Sigmoid colon (tissue), 4 donors: ENCODE data around the gene LARGE1.

Experiments used
- EP300 ChIP-seq, 4 donors: sonication (generic); formaldehyde crosslinking; IDR thresholded peaks; one replicate each; pipeline ENCODE4 v1.6.1; 2017; ENCODE audit warnings: antibody characterized with exemption in 4 of 4
- POLR2A ChIP-seq, 2 donors: fragments of 450-650 bp; IDR thresholded peaks; one replicate each; pipeline ENCODE4 v1.6.1; 2016; ENCODE audit warnings: antibody characterized with exemption in 2 of 2, mild to moderate bottlenecking in 2 of 2, moderate library complexity in 2 of 2
- POLR2AphosphoS5 ChIP-seq, 4 donors: sonication (generic); formaldehyde crosslinking; IDR thresholded peaks; one replicate each; pipeline ENCODE4 v1.6.1; 2017; ENCODE audit warnings: antibody characterized with exemption in 4 of 4
- TF ChIP-seq, protein P1 (sequence below), 4 experiments: fragments of 450-650 bp in 3 of 4; fragments of 200-600 bp in 1 of 4; IDR thresholded peaks; one replicate each; pipeline ENCODE4 v1.5.1; 2016 to 2019; ENCODE audit warnings: antibody characterized with exemption in 4 of 4, mild to moderate bottlenecking in 3 of 4, moderate library complexity in 2 of 4

DNA sequence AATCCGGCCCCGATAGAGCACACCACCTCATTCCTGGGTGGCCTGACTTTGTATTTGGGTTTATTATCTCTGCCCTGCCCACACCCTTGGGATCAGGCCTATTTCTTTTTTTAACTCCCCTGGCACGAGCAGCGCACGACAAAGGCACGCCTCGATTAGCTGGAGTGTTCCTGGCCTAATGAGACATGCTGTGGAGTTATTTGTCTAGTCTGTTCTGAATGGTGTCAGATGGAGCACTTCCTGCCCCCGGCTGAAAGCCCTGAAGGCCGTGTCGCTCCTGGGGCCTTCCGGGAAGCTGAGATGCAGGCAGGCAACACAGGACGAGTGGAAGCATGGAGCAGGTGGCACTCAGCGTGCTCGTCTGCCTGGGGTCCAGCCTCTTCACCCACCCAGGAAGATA lies 47.1 kb downstream of the LARGE1 start:
- no peak for TF ChIP-seq POLR2A (IDR thresholded peaks at IDR 0.05)
- TF ChIP-seq, protein P1, sequence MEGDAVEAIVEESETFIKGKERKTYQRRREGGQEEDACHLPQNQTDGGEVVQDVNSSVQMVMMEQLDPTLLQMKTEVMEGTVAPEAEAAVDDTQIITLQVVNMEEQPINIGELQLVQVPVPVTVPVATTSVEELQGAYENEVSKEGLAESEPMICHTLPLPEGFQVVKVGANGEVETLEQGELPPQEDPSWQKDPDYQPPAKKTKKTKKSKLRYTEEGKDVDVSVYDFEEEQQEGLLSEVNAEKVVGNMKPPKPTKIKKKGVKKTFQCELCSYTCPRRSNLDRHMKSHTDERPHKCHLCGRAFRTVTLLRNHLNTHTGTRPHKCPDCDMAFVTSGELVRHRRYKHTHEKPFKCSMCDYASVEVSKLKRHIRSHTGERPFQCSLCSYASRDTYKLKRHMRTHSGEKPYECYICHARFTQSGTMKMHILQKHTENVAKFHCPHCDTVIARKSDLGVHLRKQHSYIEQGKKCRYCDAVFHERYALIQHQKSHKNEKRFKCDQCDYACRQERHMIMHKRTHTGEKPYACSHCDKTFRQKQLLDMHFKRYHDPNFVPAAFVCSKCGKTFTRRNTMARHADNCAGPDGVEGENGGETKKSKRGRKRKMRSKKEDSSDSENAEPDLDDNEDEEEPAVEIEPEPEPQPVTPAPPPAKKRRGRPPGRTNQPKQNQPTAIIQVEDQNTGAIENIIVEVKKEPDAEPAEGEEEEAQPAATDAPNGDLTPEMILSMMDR (IDR thresholded peaks at IDR 0.05), result no peak
- peak in 1 of 4 donors; percentile 20 for TF ChIP-seq POLR2AphosphoS5 (IDR thresholded peaks at IDR 0.05)
- no peak for TF ChIP-seq EP300 (IDR thresholded peaks at IDR 0.05)
